ENCODE measurements around the gene BRD2.

DNA sequence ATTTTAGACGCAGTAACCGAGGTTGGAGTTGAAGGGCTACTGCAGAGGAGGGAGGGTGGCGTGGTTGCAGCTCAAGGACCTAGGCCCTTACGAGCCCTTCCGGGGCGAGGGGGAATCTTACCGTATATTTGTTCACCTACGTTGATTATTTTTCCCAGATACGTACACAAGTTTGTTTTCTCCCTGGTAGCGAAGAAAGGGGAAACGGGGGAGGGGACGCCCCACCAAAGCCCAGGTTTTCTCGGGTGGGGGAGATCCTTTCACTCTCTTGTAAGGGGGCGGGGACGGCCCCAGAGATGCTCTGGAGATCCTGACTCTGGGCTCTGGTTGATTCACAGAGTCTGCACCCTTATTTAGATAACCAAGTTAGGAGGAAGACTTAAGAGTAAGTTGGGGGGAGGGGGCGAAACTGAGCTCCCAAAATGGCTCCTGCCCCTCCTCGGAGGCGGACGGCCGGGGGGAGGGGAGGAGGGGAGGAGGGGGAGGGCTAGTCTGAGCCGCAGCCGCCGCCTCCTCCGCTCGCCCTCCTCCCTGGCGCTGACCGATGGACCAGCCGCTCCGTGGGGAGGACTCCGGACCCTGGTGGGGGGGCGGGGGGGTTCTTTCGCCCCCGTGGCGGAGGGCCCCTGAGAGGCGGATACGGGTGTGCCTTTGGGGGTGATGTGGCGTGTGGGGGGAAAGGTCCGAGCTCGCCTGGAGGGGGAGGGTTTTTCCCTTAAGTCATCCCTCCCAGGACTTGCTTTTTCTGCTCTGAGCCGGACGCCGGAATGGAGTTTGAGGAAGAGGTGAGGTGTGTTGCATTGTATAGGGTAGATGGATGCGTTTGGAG, 2.2 kb downstream of the BRD2 start:
- no peak for TF ChIP-seq ELK1 (IDR thresholded peaks at IDR 0.05; ENCODE audit: low read depth, low read length)
- no peak for TF ChIP-seq BHLHE40 (IDR thresholded peaks at IDR 0.05; ENCODE audit: low read depth, low read length)
- no peak for TF ChIP-seq CHD4 (IDR thresholded peaks at IDR 0.05; ENCODE audit: borderline replicate concordance)
- TF ChIP-seq PBX3 (IDR thresholded peaks at IDR 0.05) = no peak
- TF ChIP-seq CBX8 (IDR thresholded peaks at IDR 0.05) = no peak
- no peak for TF ChIP-seq REST (IDR thresholded peaks at IDR 0.05)
- TF ChIP-seq, protein P1, sequence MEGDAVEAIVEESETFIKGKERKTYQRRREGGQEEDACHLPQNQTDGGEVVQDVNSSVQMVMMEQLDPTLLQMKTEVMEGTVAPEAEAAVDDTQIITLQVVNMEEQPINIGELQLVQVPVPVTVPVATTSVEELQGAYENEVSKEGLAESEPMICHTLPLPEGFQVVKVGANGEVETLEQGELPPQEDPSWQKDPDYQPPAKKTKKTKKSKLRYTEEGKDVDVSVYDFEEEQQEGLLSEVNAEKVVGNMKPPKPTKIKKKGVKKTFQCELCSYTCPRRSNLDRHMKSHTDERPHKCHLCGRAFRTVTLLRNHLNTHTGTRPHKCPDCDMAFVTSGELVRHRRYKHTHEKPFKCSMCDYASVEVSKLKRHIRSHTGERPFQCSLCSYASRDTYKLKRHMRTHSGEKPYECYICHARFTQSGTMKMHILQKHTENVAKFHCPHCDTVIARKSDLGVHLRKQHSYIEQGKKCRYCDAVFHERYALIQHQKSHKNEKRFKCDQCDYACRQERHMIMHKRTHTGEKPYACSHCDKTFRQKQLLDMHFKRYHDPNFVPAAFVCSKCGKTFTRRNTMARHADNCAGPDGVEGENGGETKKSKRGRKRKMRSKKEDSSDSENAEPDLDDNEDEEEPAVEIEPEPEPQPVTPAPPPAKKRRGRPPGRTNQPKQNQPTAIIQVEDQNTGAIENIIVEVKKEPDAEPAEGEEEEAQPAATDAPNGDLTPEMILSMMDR (IDR thresholded peaks at IDR 0.05) = no peak
- no peak for TF ChIP-seq MAFK (IDR thresholded peaks at IDR 0.05; ENCODE audit: partially characterized antibody)
- TF ChIP-seq RCOR1 (IDR thresholded peaks at IDR 0.05; ENCODE audit: low read depth, low read length) = no peak
- no peak for TF ChIP-seq USF2 (IDR thresholded peaks at IDR 0.05)
- no peak for TF ChIP-seq EP300 (IDR thresholded peaks at IDR 0.05)
